Measurements from ENCODE around the gene FXYD7.
A peak's percentile ranks its signal among the peaks of the same experiment; 100 is the strongest.
"Not testable (repeated sequence)": the region's sequence is repeated elsewhere in the genome, so short reads cannot be mapped to it uniquely, and the experiment has no call there.

The FXYD7 gene

GRCh38 chr19:35146746-35147459 lies 3.8 kb downstream of the FXYD7 start:
- DNase-seq: no peak

- no peak for DNase-seq
Observed at GRCh38 chr19:35149463-35149862, 6.4 kb downstream of the FXYD7 start.

GRCh38 chr19:35150445-35150844 lies 7.4 kb downstream of the FXYD7 start:
- DNase-seq: no peak

GRCh38 chr19:35151273-35152065 lies 8.4 kb downstream of the FXYD7 start:
- no peak for DNase-seq

- not testable (repeated sequence) for DNase-seq
Observed at GRCh38 chr19:35153129-35153522, 10.1 kb downstream of the FXYD7 start.

DNA sequence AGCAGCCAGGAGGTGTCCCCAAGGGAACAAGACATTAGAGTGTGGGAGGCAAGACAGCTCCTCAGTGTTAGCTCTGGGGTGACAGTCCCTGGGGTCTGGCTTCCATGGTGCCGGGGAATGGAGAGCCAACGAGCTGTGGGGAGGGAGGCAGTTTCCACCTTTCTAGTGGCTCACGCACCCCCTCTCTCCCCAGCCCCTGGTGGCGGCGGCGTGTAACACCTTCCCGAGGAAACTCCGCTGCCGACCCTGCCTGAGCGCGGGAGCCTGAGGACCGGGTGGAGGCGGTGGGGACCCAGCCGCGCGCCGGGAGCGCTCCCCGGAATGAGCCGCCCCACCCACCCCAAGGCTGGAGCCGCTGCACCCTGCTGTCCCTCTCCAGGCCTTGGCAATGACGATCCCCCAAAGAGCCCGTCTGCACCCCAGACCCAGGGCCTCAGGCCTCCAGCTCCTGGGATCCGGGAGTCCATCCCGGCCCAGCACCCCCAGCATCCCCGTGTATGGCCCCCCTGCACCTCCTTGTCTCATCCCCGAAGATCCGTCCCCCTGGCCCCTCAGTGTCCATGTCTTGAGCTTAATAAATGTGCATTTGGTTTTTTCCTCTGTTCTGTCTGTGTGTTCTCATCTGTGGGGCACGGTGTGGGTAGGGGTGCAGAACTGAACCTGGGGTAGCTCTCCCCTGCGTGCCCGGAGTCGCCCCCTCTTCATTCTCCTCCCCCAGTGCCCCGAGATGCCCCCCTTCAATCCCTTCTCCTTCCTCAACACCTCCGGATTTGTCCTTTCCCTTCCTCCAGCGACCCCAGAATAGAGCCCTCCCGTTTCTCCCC lies 10.9 kb downstream of the FXYD7 start:
- DNase-seq: peak; percentile 75

GRCh38 chr19:35154525-35155406 lies 11.7 kb downstream of the FXYD7 start, which contains the start of gene FXYD5:
Gene FXYD5 (plus strand): TSS chr19:35154735. CDS start chr19:35155551, 816 bp downstream.
- DNase-seq: peak; percentile 72

GRCh38 chr19:35155441-35155840 lies 12.4 kb downstream of the FXYD7 start:
- DNase-seq: no peak

DNA sequence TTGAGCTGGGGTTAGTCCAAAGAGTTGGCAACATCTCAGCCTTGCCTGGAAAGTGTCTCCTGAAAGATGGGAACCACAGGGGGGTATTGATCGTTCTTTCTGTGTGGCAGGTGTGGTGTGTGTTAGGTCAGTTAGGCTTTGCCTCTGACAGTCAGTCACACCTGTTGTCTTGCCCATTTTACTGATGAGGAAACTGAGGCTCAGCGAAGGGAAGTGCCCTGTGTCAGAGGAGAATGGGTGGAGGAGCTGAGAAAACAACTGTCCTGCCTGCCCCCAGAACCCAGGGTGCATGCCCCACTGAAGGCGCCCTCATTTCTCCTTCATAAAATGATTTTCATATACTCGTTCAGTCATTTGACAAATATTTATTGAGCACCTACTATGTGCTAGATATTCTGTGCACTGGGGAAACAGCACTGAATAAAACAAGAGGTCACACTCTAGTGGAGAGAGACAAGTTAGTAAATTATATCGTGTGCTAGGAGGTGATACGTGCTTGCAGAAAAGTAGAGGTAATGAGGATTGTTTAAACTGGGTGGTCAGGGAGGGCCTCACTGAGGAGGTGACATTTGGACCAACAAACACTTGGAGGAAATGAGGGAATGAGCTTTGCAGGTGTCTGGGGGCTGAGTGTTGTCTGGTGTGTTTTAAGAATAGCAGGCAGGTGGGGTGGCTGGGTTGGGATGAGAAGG lies 13.1 kb downstream of the FXYD7 start:
- no peak for DNase-seq

GRCh38 chr19:35156673-35157014 lies 13.6 kb downstream of the FXYD7 start:
- DNase-seq: no peak

DNA sequence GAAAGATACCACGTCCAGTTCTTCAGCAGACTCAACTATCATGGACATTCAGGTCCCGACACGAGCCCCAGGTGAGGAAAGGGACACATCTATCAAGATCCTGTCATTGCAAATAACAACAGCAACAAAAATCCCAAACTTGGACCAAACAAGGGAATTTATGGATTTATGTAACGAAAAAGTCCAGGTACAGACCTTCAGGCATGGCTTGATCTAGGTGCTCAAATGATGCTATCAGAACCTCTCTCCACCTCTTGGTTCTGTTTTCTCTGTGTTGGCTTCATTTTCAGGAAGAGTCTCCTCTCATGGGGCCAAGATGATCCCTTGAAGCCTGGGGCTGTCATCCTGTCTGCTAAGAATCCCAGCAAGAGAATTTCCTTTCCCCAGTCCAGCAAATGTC lies 14.4 kb downstream of the FXYD7 start:
- DNase-seq: no peak

GRCh38 chr19:35159606-35160005 lies 16.6 kb downstream of the FXYD7 start:
- no peak for DNase-seq

DNA sequence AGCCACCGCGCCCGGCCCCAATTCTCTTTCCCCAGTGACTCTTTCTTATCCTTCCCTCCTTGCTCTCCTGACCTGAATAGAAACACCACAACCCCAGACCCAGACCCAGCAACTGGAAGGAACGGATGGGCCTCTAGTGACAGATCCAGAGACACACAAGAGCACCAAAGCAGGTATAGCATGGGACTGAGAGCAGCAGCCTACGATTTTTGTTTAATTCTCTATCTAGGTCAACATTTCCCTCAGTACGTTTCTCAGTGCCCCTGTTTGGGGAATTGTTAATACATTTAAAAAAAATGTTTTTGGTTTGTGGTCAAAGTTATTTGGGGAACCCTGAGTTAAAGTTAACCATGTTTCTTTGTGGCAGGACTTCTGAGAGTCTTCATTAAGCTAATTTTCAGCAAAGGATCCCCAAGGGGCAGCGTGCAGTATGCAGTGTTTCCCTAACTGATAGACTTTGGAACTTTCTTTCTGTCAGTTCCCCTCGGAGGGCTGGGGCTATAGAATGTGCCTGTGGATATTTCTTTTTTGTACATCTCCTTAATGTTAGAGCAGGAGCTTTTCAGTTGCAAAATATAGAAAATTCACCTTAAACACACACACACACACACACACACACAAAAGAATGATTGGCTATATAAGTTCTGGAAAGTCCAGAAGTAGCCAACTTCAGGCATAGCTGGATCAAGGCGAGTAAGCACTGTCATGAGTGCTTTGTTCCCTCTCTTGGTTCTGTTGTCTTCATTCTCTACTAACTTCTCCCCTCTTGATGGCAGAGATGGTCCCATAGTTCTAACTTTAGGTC lies 17.8 kb downstream of the FXYD7 start:
- DNase-seq: no peak

DNA sequence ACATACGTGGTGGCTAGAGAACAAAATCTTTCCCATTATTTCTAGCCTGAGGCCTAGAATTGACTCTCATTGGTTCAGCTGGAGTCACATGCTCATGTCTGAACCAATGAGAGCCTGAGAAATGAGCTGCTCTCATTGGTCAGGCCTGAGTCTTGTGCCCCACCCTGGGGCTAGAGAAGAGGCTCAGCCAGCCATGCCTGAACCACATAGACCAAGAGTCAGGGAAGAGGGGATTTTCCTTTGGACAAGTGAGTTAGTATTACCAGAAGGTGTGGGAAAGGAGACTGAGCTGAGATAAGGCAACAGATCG lies 18.3 kb downstream of the FXYD7 start:
- no peak for DNase-seq

- no peak for DNase-seq
Observed at GRCh38 chr19:35162471-35163326, 19.6 kb downstream of the FXYD7 start.

- no peak for DNase-seq
Observed at GRCh38 chr19:35164418-35164817, 21.4 kb downstream of the FXYD7 start.

DNA sequence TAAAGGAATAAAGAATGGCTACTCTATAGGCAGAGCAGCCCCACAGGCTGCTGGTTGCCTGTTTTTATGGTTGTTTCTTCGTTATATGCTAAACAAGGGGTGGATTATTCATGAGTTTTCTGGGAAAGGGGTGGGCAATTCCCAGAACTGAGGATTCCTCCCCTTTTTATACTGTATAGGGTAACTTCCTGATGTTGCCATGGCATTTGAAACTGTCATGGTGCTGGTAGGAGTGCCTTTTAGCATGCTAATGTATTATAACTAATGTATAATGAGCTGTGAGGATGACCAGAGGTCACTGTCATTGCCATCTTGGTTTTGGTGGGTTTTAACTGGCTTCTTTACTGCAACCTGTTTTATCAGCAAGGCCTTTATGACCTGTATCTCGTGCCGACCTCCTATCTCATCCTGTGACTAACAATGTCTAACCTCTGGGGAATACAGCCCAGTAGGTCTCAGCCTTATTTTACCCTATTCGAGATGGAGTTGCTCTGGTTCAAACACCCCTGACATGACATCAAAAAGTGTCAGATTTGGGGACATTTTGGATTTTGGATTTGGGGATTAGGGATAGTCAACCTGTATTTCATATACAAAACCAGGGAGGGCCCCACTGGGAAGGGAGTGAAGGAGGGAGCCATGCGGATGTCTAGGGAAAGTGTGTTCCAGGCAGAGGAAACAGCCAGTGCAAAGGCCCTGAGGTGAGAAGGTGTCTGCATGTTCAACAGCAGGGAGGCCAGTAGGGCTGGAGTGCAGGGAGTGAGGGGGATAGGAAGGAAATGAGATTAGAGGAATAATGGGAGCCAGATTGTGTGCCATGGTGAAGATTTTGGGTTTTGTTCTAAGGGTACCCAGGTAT lies 22.4 kb downstream of the FXYD7 start:
- DNase-seq: no peak

DNA sequence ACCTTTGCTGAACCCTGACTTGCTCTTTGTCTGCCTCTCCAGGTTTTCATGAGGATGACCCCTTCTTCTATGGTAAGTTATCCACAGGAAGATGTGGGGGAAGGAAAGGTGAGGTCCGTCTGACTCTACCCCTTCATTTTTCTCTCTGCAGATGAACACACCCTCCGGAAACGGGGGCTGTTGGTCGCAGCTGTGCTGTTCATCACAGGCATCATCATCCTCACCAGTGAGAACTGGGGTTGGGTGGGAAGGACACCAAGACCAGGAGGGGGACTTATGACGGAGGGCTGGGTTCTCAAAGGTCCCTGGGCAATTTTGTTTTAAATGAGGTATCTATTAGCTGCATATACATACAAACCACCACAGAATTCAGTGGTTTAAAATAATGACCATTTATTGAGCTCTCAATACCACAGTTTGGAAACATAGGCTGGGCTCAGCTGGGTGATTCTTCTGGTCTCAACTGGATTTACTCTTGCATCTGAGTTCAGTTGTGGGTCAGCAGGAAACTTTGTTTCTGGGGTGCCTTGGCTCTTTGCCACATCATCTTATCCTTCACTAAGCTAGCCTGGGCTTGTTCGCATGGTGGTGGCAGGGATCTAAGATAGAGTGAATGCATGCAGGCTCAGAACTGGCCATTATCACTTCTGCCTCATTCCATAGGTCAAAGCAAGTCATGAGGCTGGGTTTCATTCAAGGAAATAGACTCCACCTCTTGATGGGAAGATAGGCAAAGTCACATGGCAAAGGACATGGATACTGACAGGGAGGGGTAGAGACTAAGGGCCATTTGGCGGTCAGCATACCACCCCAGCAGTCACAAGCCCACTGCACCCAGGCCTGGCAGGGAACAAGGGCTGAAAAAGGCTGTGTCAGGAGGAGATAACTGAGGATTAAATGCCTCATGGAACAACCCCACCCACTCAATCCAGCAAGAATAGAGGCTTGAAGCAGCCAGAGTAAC lies 23.3 kb downstream of the FXYD7 start:
- no peak for DNase-seq
